ENCODE data around the gene CPEB1.

- TF ChIP-seq POLR2AphosphoS5 (IDR thresholded peaks at IDR 0.05) (no peak), POLR2A (IDR thresholded peaks at IDR 0.05) (no peak), EP300 (IDR thresholded peaks at IDR 0.05) (no peak)
- TF ChIP-seq, protein P1, sequence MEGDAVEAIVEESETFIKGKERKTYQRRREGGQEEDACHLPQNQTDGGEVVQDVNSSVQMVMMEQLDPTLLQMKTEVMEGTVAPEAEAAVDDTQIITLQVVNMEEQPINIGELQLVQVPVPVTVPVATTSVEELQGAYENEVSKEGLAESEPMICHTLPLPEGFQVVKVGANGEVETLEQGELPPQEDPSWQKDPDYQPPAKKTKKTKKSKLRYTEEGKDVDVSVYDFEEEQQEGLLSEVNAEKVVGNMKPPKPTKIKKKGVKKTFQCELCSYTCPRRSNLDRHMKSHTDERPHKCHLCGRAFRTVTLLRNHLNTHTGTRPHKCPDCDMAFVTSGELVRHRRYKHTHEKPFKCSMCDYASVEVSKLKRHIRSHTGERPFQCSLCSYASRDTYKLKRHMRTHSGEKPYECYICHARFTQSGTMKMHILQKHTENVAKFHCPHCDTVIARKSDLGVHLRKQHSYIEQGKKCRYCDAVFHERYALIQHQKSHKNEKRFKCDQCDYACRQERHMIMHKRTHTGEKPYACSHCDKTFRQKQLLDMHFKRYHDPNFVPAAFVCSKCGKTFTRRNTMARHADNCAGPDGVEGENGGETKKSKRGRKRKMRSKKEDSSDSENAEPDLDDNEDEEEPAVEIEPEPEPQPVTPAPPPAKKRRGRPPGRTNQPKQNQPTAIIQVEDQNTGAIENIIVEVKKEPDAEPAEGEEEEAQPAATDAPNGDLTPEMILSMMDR (IDR thresholded peaks at IDR 0.05): no peak
Measured at GRCh38 chr15:82680200-82681102, 33.3 kb upstream of the CPEB1 start.

All from suprapubic skin (tissue), 4 donors.